C4-2B (cell line): Measurements from ENCODE around the gene TWIST2.

Experiments used
- CTCF ChIP-seq: fragments of 450-650 bp; conservative IDR thresholded peaks from 2 replicates; pipeline ENCODE4 v1.5.1; 2017; ENCODE audit warnings: mild to moderate bottlenecking
- ZFX ChIP-seq: fragments of 450-650 bp; IDR thresholded peaks from 2 replicates; pipeline ENCODE4 v1.6.1; 2017

DNA sequence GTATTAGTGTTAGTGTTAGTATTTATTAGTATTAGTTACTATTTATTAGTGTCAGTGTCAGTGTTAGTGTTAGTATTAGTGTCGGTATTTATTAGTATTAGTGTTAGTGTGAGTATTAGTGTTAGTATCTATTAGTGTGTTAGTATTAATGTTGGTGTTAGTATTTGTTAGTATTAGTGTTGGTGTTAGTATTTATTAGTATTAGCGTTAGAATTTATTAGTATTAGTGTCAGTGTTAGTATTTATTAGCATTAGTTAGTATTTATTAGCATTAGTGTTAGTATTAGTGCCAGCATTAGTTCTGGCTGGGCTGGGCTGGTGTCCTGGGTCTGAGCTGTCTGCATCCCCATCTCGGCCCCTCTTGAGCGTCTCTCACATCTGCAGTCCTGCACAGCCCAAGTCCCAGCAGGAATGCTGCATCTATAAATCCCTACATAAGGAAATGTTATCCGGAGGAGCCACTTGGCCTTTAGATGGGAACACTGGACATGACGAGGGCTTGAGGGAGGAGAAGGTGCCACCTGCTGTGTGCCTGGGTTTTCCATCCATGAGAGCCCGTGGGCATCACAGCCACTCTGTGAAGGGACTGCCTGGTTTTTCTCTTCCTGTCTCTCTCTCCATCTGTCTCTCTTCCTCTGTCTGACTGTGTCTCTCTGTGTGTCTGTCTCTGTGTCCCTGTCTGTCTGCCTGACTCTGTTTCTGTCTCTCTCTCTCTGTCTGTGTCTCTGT lies 33.6 kb downstream of the TWIST2 start:
- no peak for TF ChIP-seq CTCF
- no peak for TF ChIP-seq ZFX
